Upper lobe of left lung (tissue), 6 donors: ENCODE results near the gene TMEM81. TPM values are rescaled to one million over a fixed set of nuclear protein-coding genes. Genes with fewer than 3 reads are reported as not detected.

ENCODE experiments used
- ATAC-seq, 2 donors: fragments of 200-7000 bp; cut with Tn5 transposase; one replicate each; pipeline ENCODE4 v1.9.1; 2022; ENCODE audit warnings: mild to moderate bottlenecking in 2 of 2, moderate library complexity in 2 of 2; ENCODE audit not compliant: low FRiP score in 2 of 2
- DNase-seq, 2 donors: peaks; one replicate each; pipeline ENCODE4 v3.0.0-alpha.2; 2019 to 2020
- H3K27ac ChIP-seq, 4 donors: fragments of 200-600 bp; sonication (generic); one replicate each; pipeline ENCODE4 v1.5.1; 2016 to 2019
- H3K27me3 ChIP-seq, 4 donors: fragments of 200-600 bp; sonication (generic); one replicate each; pipeline ENCODE4 v1.5.1; 2017 to 2019
- H3K36me3 ChIP-seq, 4 donors: fragments of 200-600 bp; sonication (generic); one replicate each; pipeline ENCODE4 v1.5.1; 2016 to 2019
- H3K4me1 ChIP-seq, 4 donors: fragments of 200-600 bp; sonication (generic); one replicate each; pipeline ENCODE4 v1.5.1; 2018 to 2019
- H3K4me3 ChIP-seq, 4 donors: fragments of 200-600 bp; sonication (generic); one replicate each; pipeline ENCODE4 v1.5.1; 2017 to 2019; ENCODE audit warnings: mild to moderate bottlenecking in 2 of 4, moderate library complexity in 1 of 4
- H3K9me3 ChIP-seq, 4 donors: fragments of 200-600 bp; sonication (generic); one replicate each; pipeline ENCODE4 v1.5.1; 2018 to 2019
- CTCF ChIP-seq, 6 experiments: fragments of 450-650 bp in 4 of 6; fragments of 200-600 bp in 2 of 6; sonication (generic) in 2 of 6; IDR thresholded peaks; one replicate each; pipeline ENCODE4 v1.5.1; 2016 to 2019; ENCODE audit warnings: antibody characterized with exemption in 6 of 6
- EP300 ChIP-seq, 4 donors: sonication (generic); formaldehyde crosslinking; IDR thresholded peaks; one replicate each; pipeline ENCODE4 v1.5.1; 2017; ENCODE audit warnings: antibody characterized with exemption in 4 of 4, control low read depth in 2 of 4
- POLR2A ChIP-seq, 4 donors: fragments of 450-650 bp; IDR thresholded peaks; one replicate each; pipeline ENCODE4 v1.5.1; 2016 to 2017; ENCODE audit warnings: antibody characterized with exemption in 4 of 4, mild to moderate bottlenecking in 2 of 4
- POLR2AphosphoS5 ChIP-seq, 2 donors: sonication (generic); formaldehyde crosslinking; IDR thresholded peaks; one replicate each; pipeline ENCODE4 v1.5.1; 2017; ENCODE audit warnings: antibody characterized with exemption in 2 of 2
- WGBS, 2 donors: methylation state at CpG; one replicate each; pipeline ENCODE4 v1.1.5; 2017 to 2018; 5-methylcytosine and 5-hydroxymethylcytosine counted together
- total RNA-seq, 6 donors: library from RNA; depleted of rRNA in 4 of 6; stranded (reverse); fragments of >200 nt in 4 of 6; gene quantifications; one replicate each; pipeline versions ENCODE4 v1.1.0 to v1.2.1, GENCODE V29; 2016 to 2021
- donor health status: DM: no; HTN: no; CAD: no; lungs with moderate emphysema.
- donor health status: DM: no; HTN: yes; CAD: no; lungs with severe emphysema.

Gene TMEM81
- total RNA-seq, 6 donors from 2014 or later, result 1.2 to 7.2 (median 2.8) TPM

DNA sequence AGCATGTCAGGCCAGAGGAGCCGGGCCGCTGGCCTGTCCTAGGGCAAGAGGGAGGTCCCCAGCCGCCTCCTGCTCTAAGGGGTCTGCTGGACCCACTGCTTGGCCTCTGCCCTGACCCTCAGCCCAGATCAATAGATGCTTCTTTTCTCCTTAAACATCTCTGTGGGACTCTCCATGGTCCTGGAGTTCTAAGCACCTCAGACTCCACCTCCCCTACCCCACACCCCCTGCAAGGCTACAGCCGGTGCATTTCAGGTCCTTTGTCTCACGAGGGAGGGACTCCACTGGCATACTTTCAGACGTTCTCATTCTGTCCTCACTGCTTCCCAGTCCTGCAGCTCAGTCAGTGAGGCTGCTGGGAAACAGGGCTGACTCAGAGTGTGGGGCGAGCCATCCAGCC is 30.2 kb downstream of the TMEM81 start:
- Histone ChIP-seq H3K27me3 (peaks cover 0 to 5% (median 0%) of the 10 kb centered on the region in 4 donors), H3K9me3 (no peaks in the 10 kb centered on the region), H3K4me3 (no peak overlapping the region), H3K36me3 (no peaks in the 10 kb centered on the region), H3K27ac (no peak overlapping the region), H3K4me1 (no peaks in the 10 kb centered on the region)
- TF ChIP-seq EP300 (IDR thresholded peaks at IDR 0.05) (no peak), CTCF (IDR thresholded peaks at IDR 0.05) (no peak), POLR2AphosphoS5 (IDR thresholded peaks at IDR 0.05) (no peak), POLR2A (IDR thresholded peaks at IDR 0.05) (no peak)
- ATAC-seq (no peak), DNase-seq (peak in 1 of 2 donors; percentile 39)
- WGBS, 2 donors, result 46 to 49% methylated on average over 6 to 7 of the region's 7 CpGs

DNA sequence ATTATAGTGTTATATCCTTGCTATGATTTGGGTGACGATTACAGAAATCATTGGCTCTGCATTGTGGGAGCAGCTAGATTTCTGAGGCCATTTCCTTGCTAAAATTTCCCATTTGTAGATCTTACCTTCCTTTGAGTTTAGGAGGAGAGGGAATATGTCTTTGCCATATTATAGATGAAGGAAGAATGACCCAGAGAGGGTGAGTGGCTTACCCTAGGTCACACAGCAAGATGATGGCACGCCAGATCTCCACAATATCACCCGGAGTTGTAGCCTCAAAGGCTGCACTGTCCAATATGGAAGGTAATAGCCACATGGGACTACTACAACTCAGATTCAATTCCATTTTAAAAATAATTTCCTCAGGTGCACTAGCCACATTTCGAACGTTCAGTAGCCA is 31.0 kb downstream of the TMEM81 start:
- Histone ChIP-seq H3K36me3 (no peaks in the 10 kb centered on the region), H3K4me3 (no peak overlapping the region), H3K9me3 (no peaks in the 10 kb centered on the region), H3K27me3 (peaks cover 0 to 5% (median 0%) of the 10 kb centered on the region in 4 donors), H3K4me1 (no peaks in the 10 kb centered on the region), H3K27ac (no peak overlapping the region)
- 91 to 98% methylated on average over 5 of the region's 5 CpGs for WGBS, 2 donors
- ATAC-seq, result no peak
- DNase-seq, result no peak
- TF ChIP-seq CTCF (IDR thresholded peaks at IDR 0.05), result no peak
- no peak for TF ChIP-seq POLR2A (IDR thresholded peaks at IDR 0.05)
- no peak for TF ChIP-seq POLR2AphosphoS5 (IDR thresholded peaks at IDR 0.05)
- TF ChIP-seq EP300 (IDR thresholded peaks at IDR 0.05), result no peak

DNA sequence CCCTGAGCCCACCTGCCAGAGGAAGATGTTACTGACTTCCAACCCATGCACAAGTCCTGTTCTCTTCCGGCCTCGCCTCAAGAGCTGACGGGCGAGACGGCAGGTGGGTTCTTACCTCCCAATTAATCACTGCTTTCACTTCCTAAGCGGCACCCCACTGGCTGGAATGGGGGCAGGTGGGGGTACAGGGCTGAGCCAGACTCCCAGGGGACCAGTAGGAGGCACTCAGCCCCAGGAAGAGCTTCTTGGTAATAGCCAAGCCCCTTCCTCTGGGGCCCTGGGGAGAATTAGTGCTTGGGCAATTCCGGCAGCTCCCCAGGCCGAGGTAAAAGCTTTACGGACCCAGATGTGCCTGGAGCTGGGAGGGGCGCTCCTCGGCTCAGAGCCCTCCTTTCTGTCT is 31.6 kb downstream of the TMEM81 start:
- DNase-seq, result no peak
- Histone ChIP-seq H3K36me3 (no peaks in the 10 kb centered on the region), H3K4me3 (no peak overlapping the region), H3K27me3 (peaks cover 0 to 5% (median 0%) of the 10 kb centered on the region in 4 donors), H3K4me1 (no peaks in the 10 kb centered on the region), H3K27ac (no peak overlapping the region), H3K9me3 (no peaks in the 10 kb centered on the region)
- ATAC-seq, result no peak
- 78 to 100% methylated on average over 2 to 11 of the region's 11 CpGs for WGBS, 2 donors
- TF ChIP-seq POLR2AphosphoS5 (IDR thresholded peaks at IDR 0.05) (no peak), EP300 (IDR thresholded peaks at IDR 0.05) (no peak), CTCF (IDR thresholded peaks at IDR 0.05) (no peak), POLR2A (IDR thresholded peaks at IDR 0.05) (no peak)

DNA sequence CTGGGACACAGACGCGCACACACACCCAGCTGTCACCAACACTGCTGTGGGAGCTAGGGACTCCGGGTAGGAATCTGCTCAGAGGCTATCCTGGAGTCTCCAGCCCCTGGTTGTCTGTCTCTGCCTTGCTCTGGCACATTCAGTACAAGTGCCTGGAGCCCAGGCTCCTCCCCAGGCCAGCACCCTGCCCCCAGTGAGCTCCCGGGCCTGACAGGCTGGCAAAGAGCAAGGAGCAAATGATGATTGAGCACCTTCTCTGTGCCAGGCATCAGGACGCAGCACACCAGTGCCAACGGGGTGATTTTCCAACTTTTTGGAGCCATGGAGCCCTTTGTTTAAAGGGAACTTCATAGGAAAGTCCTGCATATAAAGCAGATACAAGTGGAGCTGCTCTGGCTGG is 34.8 kb downstream of the TMEM81 start:
- no peaks in the 10 kb centered on the region for H3K9me3 ChIP-seq
- H3K4me1 ChIP-seq, result no peaks in the 10 kb centered on the region
- ATAC-seq (no peak), DNase-seq (no peak)
- no peaks in the 10 kb centered on the region for H3K36me3 ChIP-seq
- peaks cover 0 to 11% (median 0%) of the 10 kb centered on the region in 4 donors for H3K27me3 ChIP-seq
- no peak for TF ChIP-seq EP300 (IDR thresholded peaks at IDR 0.05)
- no peak for TF ChIP-seq POLR2A (IDR thresholded peaks at IDR 0.05)
- no peak for TF ChIP-seq CTCF (IDR thresholded peaks at IDR 0.05)
- TF ChIP-seq POLR2AphosphoS5 (IDR thresholded peaks at IDR 0.05), result no peak
- no peak overlapping the region for H3K4me3 ChIP-seq
- H3K27ac ChIP-seq, result no peak overlapping the region
- 72 to 79% methylated on average over 4 to 6 of the region's 6 CpGs for WGBS, 2 donors

DNA sequence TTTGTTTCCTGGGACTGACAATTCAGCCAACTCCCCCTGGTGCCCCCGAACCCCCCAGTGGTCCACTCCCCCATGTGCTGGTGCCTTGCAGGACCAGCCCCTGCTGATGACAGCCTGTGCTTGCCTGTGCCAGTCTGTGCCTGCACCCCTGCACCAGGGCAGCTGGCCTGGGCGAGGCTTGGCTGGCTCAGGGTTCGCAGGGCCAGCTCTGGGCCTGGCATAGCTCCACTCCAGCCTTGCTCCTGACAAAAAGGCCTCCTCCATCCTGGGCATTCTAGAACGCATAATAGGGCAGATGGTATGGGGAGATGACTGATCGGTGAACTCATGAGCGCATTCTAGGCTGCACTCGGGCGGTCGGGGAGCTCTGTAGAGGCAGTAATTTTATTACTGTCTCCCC is 35.9 kb downstream of the TMEM81 start:
- WGBS, 2 donors, result 86 to 97% methylated on average over 6 to 9 of the region's 9 CpGs
- no peak for ATAC-seq
- DNase-seq, result no peak
- H3K4me1 ChIP-seq, result no peaks in the 10 kb centered on the region
- H3K36me3 ChIP-seq, result no peaks in the 10 kb centered on the region
- no peaks in the 10 kb centered on the region for H3K9me3 ChIP-seq
- H3K27ac ChIP-seq, result no peak overlapping the region
- H3K27me3 ChIP-seq, result peaks cover 0 to 18% (median 0%) of the 10 kb centered on the region in 4 donors
- TF ChIP-seq POLR2AphosphoS5 (IDR thresholded peaks at IDR 0.05), result no peak
- no peak for TF ChIP-seq EP300 (IDR thresholded peaks at IDR 0.05)
- TF ChIP-seq CTCF (IDR thresholded peaks at IDR 0.05), result no peak
- TF ChIP-seq POLR2A (IDR thresholded peaks at IDR 0.05), result no peak
- H3K4me3 ChIP-seq, result no peak overlapping the region
